H1 (cell line): Measurements from ENCODE around the gene MRPL11. TPM values are rescaled to one million over a fixed set of nuclear protein-coding genes. Genes with fewer than 3 reads are reported as not detected.
A peak's percentile ranks its signal among the peaks of the same experiment; 100 is the strongest.

Experiments
- CTCF ChIA-PET: fragments of 300-600 bp; sonication (Branson Sonifier 250); formaldehyde crosslinking; loops from one replicate; lab custom pipeline; 2021; ENCODE audit not compliant: partially characterized antibody; lab: Charles Lee
- POLR2A ChIA-PET: fragments of 300-600 bp; sonication (Branson Sonifier 250); formaldehyde crosslinking; loops from one replicate; lab custom pipeline; 2021; ENCODE audit warnings: inconsistent platforms; ENCODE audit not compliant: partially characterized antibody; lab: Charles Lee
- DNase-seq, 2 experiments: peaks; one replicate each; pipeline versions ENCODE4 v3.0.0 to v3.0.0-alpha.2; 2010 to 2022; ENCODE audit warnings: low spot score in 2 of 2, low read depth in 1 of 2, mixed read lengths in 1 of 2
- FAIRE-seq: peaks from 2 replicates; lab custom pipeline; 2011; peaks lifted over from hg19 to GRCh38; lab: Jason Lieb, UNC
- H2AFZ ChIP-seq: 2 replicates; pipeline ENCODE4 v1.8.1; 2012; ENCODE audit warnings: low read length, inconsistent platforms
- H2AK5ac ChIP-seq: 2 replicates; pipeline ENCODE4 v1.6.1; 2013; ENCODE audit warnings: low read depth, low read length
- H2BK120ac ChIP-seq: replicated peaks from 2 replicates; pipeline ENCODE3; 2013; ENCODE audit warnings: low read depth, low read length, inconsistent platforms
- H2BK12ac ChIP-seq: 2 replicates; pipeline ENCODE4 v1.6.1; 2013; ENCODE audit warnings: low read depth, low read length
- H2BK15ac ChIP-seq: 2 replicates; pipeline ENCODE4 v1.6.1; 2013; ENCODE audit warnings: low read length
- H2BK20ac ChIP-seq: 2 replicates; pipeline ENCODE4 v1.6.1; 2013; ENCODE audit warnings: low read length
- H2BK5ac ChIP-seq: 2 replicates; pipeline ENCODE4 v1.6.1; 2013; ENCODE audit warnings: low read depth, low read length
- H3K14ac ChIP-seq: 2 replicates; pipeline ENCODE4 v1.6.1; 2013; ENCODE audit warnings: inconsistent platforms; ENCODE audit not compliant: insufficient read length
- H3K18ac ChIP-seq: 2 replicates; pipeline ENCODE4 v1.6.1; 2013; ENCODE audit warnings: low read length; ENCODE audit errors: extremely low read depth
- H3K23ac ChIP-seq: 2 replicates; pipeline ENCODE4 v1.6.1; 2013; ENCODE audit warnings: inconsistent platforms; ENCODE audit not compliant: insufficient read length
- H3K23me2 ChIP-seq: 2 replicates; pipeline ENCODE4 v1.6.1; 2013; ENCODE audit warnings: low read depth, low read length
- H3K27ac ChIP-seq: 2 replicates; pipeline ENCODE4 v1.6.1; 2011; ENCODE audit warnings: low read depth, low read length, inconsistent platforms
- H3K27me3 ChIP-seq, 4 experiments: replicated peaks in 1 of 4; 1 replicate in 1 of 4; 2 replicates in 3 of 4; pipeline versions ENCODE4 v1.6.1 to v1.8.1; 2011 to 2013; ENCODE audit warnings: low read length in 3 of 4, mild to moderate bottlenecking in 3 of 4, inconsistent platforms in 2 of 4, mixed read lengths in 2 of 4, moderate library complexity in 1 of 4; ENCODE audit not compliant: control insufficient read depth in 3 of 4, insufficient read depth in 3 of 4; ENCODE audit errors: extremely low read depth in 1 of 4
- H3K36me3 ChIP-seq, 4 experiments: 2 replicates each; pipeline versions ENCODE4 v1.6.1 to v1.8.1; 2011 to 2013; ENCODE audit warnings: mild to moderate bottlenecking in 4 of 4, low read length in 3 of 4, moderate library complexity in 2 of 4, control low read depth in 1 of 4, inconsistent platforms in 1 of 4; ENCODE audit not compliant: insufficient read depth in 4 of 4, control insufficient read depth in 2 of 4
- H3K4ac ChIP-seq: replicated peaks from 2 replicates; pipeline ENCODE3; 2013; ENCODE audit warnings: low read length, low read depth, mixed read lengths, inconsistent platforms; ENCODE audit not compliant: insufficient read length
- H3K4me1 ChIP-seq, 4 experiments: replicated peaks in 1 of 4; 1 replicate in 1 of 4; 2 replicates in 3 of 4; pipeline versions ENCODE4 v1.6.1 to v1.8.1; 2011 to 2013; ENCODE audit warnings: low read length in 3 of 4, inconsistent platforms in 2 of 4, mixed read lengths in 1 of 4; ENCODE audit not compliant: insufficient read depth in 4 of 4, control insufficient read depth in 3 of 4
- H3K4me2 ChIP-seq, 2 experiments: 2 replicates each; pipeline versions ENCODE4 v1.6.1 to v1.8.1; 2011 to 2013; ENCODE audit warnings: low read depth in 2 of 2, low read length in 2 of 2, control low read depth in 1 of 2, inconsistent platforms in 1 of 2, mild to moderate bottlenecking in 1 of 2; ENCODE audit not compliant: insufficient read depth in 1 of 2
- H3K4me3 ChIP-seq, 4 experiments: fragments of 200-600, 300-600 bp in 1 of 4; sonication (generic), shearing (Covaris generic), sonication (Bioruptor Twin) in 1 of 4; 2 replicates each; pipeline versions ENCODE4 v1.5.1 to v1.8.1; 2011 to 2016; ENCODE audit warnings: low read length in 4 of 4, low read depth in 3 of 4, control low read depth in 2 of 4, inconsistent platforms in 2 of 4, mild to moderate bottlenecking in 2 of 4, mixed read lengths in 1 of 4, moderate library complexity in 1 of 4; ENCODE audit not compliant: insufficient read depth in 2 of 4; ENCODE audit errors: extremely low read depth in 1 of 4
- H3K56ac ChIP-seq: replicated peaks from 2 replicates; pipeline ENCODE3; 2013; ENCODE audit warnings: low read depth, mild to moderate bottlenecking, mixed read lengths, low read length, inconsistent platforms; ENCODE audit not compliant: insufficient read length
- H3K79me1 ChIP-seq: 2 replicates; pipeline ENCODE4 v1.6.1; 2013; ENCODE audit warnings: low read depth, low read length, control low read depth
- H3K79me2 ChIP-seq, 2 experiments: 2 replicates each; pipeline versions ENCODE4 v1.6.1 to v1.8.1; 2012 to 2013; ENCODE audit warnings: low read length in 2 of 2, mild to moderate bottlenecking in 2 of 2, inconsistent platforms in 1 of 2; ENCODE audit not compliant: insufficient read depth in 2 of 2, control insufficient read depth in 1 of 2
- H3K9ac ChIP-seq, 4 experiments: replicated peaks in 1 of 4; 1 replicate in 1 of 4; 2 replicates in 3 of 4; pipeline versions ENCODE4 v1.6.1 to v1.8.1; 2011 to 2013; ENCODE audit warnings: low read depth in 3 of 4, low read length in 3 of 4, control low read depth in 2 of 4, mild to moderate bottlenecking in 2 of 4, moderate library complexity in 2 of 4, inconsistent platforms in 1 of 4; ENCODE audit errors: extremely low read depth in 1 of 4
- H3K9me3 ChIP-seq, 2 experiments: 2 replicates each; pipeline versions ENCODE4 v1.6.1 to v1.8.1; 2012 to 2013; ENCODE audit warnings: mild to moderate bottlenecking in 2 of 2, moderate library complexity in 2 of 2, control low read depth in 1 of 2, inconsistent platforms in 1 of 2, low read depth in 1 of 2, low read length in 1 of 2, mixed read lengths in 1 of 2; ENCODE audit not compliant: insufficient read depth in 2 of 2
- H4K20me1 ChIP-seq, 2 experiments: replicated peaks in 1 of 2; 2 replicates each; pipeline versions ENCODE3 to v1.8.1; 2011 to 2013; ENCODE audit warnings: inconsistent platforms in 2 of 2, low read length in 2 of 2, mild to moderate bottlenecking in 1 of 2; ENCODE audit not compliant: insufficient read depth in 2 of 2, control insufficient read depth in 1 of 2
- H4K5ac ChIP-seq: 2 replicates; pipeline ENCODE4 v1.6.1; 2013; ENCODE audit warnings: low read length, low read depth, mixed read lengths, inconsistent platforms; ENCODE audit not compliant: insufficient read length
- H4K8ac ChIP-seq: 2 replicates; pipeline ENCODE4 v1.8.0; 2013; ENCODE audit warnings: mild to moderate bottlenecking, moderate library complexity, low read length, inconsistent platforms; ENCODE audit not compliant: insufficient read depth; ENCODE audit errors: extremely low read depth
- H4K91ac ChIP-seq: replicated peaks from 2 replicates; pipeline ENCODE3; 2013; ENCODE audit warnings: low read length, mixed read lengths, inconsistent platforms; ENCODE audit not compliant: insufficient read length
- CHD2 ChIP-seq: IDR thresholded peaks from 2 replicates; pipeline ENCODE4 v1.6.1; 2012; ENCODE audit warnings: low read length, improper control_type of control experiment
- FOSL1 ChIP-seq: IDR thresholded peaks from 2 replicates; pipeline ENCODE4 v1.6.1; 2011; ENCODE audit warnings: mild to moderate bottlenecking, low read depth, low read length, moderate library complexity; ENCODE audit not compliant: insufficient read depth
- JUN ChIP-seq: IDR thresholded peaks from 2 replicates; pipeline ENCODE4 v1.6.1; 2011; ENCODE audit warnings: low read depth, mild to moderate bottlenecking, improper control_type of control experiment, low read length
- RBBP5 ChIP-seq: IDR thresholded peaks from 2 replicates; pipeline ENCODE4 v1.7.1; 2012; ENCODE audit warnings: low read depth, mild to moderate bottlenecking, inconsistent platforms, low read length, moderate library complexity, borderline replicate concordance
- TEAD4 ChIP-seq: IDR thresholded peaks from 2 replicates; pipeline ENCODE4 v1.6.1; 2012; ENCODE audit warnings: low read depth, low read length, inconsistent platforms, mixed read lengths
- WGBS, 2 experiments: shearing (Covaris generic) in 1 of 2; methylation state at CpG; one replicate each; pipeline versions ENCODE4 v1.1.6 to v1.1.7; 2013 to 2015; ENCODE audit warnings: low lambda C conversion rate in 2 of 2, mixed read lengths in 2 of 2, inconsistent platforms in 1 of 2, low coverage in 1 of 2, missing lambda C conversion rate in 1 of 2; ENCODE audit not compliant: insufficient replicate concordance in 2 of 2, insufficient coverage in 1 of 2, insufficient read length in 1 of 2; ENCODE audit errors: extremely low coverage in 1 of 2, missing lambda C conversion rate in 1 of 2; 5-methylcytosine and 5-hydroxymethylcytosine counted together
- polyA plus RNA-seq, 7 experiments: library from polyadenylated mRNA; depleted of rRNA in 3 of 7; stranded (reverse) in 5 of 7; unstranded in 2 of 7; fragments of >200 nt in 5 of 7; fragments of 200-250 nt in 2 of 7; gene quantifications; 1 replicate in 5 of 7; 2 replicates in 1 of 7; 4 replicates in 1 of 7; pipeline versions ENCODE4 v1.2.1 to v1.2.3, GENCODE V29; 2011 to 2013; ENCODE audit warnings: missing spikeins in 2 of 7, mixed read lengths in 2 of 7
- total RNA-seq: library from RNA; stranded (reverse); fragmentation: NEBNext Ultra II Directional; extraction: Animal tissue kit (Norgen Biotek cat#: 25700); gene quantifications from 2 replicates; pipeline ENCODE4 v1.2.1, GENCODE V29; 2021
- TF ChIP-seq, protein P1 (sequence below): IDR thresholded peaks from 2 replicates; pipeline ENCODE4 v1.6.1; 2012; ENCODE audit warnings: low read length, inconsistent platforms

MRPL11 gene
- total and polyA plus RNA-seq, 2 of the 8 experiments (the other 6 are each of a cell fraction or from before 2014, with no cell fraction given) = 105 to 141 TPM

DNA sequence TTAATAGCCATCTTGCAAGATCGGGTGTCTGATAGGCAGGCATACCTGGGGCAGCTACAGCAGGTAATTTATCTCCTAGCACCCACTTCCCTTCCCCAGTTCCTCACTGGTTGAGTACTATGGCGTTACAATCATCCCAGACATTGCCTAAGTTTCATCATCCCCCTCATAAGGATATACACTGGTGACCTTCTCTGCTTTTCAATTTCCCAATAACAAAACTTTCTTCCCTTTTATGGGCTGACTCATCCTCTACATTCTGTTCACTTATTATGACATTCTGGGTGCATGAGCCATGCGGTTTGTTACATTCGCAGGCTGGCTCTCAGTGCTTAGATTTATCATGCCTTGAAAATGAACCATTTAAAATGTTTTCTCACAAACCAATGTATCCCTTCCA lies 5.0 kb upstream of the MRPL11 start:
- Histone ChIP-seq H2AK5ac (peak overlapping the region; percentile 13; the same call in 1 of the 2 replicates), H3K4me3 (no peak overlapping the region), H3K79me1 (no peaks in the 10 kb centered on the region), H2BK120ac (no peak overlapping the region), H3K9me3 (peaks cover 15 to 16% of the 10 kb centered on the region in 2 experiments), H2AFZ (no peak overlapping the region), H3K27ac (no peak overlapping the region), H3K79me2 (no peaks in the 10 kb centered on the region), H2BK5ac (no peak overlapping the region), H4K20me1 (no peaks in the 10 kb centered on the region), H4K91ac (no peak overlapping the region), H3K27me3 (no peaks in the 10 kb centered on the region), H3K4me2 (no peak overlapping the region), H3K23ac (no peak overlapping the region), H3K18ac (no peak overlapping the region), H3K9ac (no peak overlapping the region), H3K4ac (no peak overlapping the region), H3K14ac (no peak overlapping the region), H3K36me3 (no peaks in the 10 kb centered on the region), H4K5ac (no peak overlapping the region), H3K23me2 (no peaks in the 10 kb centered on the region; the same call in 1 of the 2 replicates), H2BK20ac (no peak overlapping the region), H3K4me1 (peaks cover 0 to 6% (median 0%) of the 10 kb centered on the region in 4 experiments; a peak in 2 of 7 replicates), H4K8ac (no peak overlapping the region), H3K56ac (no peak overlapping the region), H2BK15ac (no peak overlapping the region), H2BK12ac (no peak overlapping the region)
- FAIRE-seq = no peak
- DNase-seq = no peak
- 92% methylated on average over 4 of the region's 4 CpGs; no CpG with 5 or more reads in 1 of the 2 experiments for WGBS, 2 experiments
- ChIA-PET CTCF (no interaction called here), POLR2A (no interaction called here)
- TF ChIP-seq FOSL1 (no peak), JUN (no peak), RBBP5 (no peak), TEAD4 (no peak), CHD2 (no peak)
- TF ChIP-seq, protein P1, sequence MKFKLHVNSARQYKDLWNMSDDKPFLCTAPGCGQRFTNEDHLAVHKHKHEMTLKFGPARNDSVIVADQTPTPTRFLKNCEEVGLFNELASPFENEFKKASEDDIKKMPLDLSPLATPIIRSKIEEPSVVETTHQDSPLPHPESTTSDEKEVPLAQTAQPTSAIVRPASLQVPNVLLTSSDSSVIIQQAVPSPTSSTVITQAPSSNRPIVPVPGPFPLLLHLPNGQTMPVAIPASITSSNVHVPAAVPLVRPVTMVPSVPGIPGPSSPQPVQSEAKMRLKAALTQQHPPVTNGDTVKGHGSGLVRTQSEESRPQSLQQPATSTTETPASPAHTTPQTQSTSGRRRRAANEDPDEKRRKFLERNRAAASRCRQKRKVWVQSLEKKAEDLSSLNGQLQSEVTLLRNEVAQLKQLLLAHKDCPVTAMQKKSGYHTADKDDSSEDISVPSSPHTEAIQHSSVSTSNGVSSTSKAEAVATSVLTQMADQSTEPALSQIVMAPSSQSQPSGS = no peak
